GM12873 (cell line): ENCODE measurements around the gene DNAH11.

ENCODE experiments used
- CTCF ChIP-seq: IDR thresholded peaks from 2 replicates; pipeline ENCODE4 v1.5.1; 2012; ENCODE audit warnings: low read depth, mild to moderate bottlenecking, moderate library complexity, low read length, control low read depth; ENCODE audit not compliant: insufficient read depth; ENCODE audit errors: missing control alignments

The DNAH11 gene

GRCh38 chr7:21844742-21845141 lies 301.9 kb downstream of the DNAH11 start:
- TF ChIP-seq CTCF, result no peak

- no peak for TF ChIP-seq CTCF
Observed at GRCh38 chr7:21850531-21851285, 307.9 kb downstream of the DNAH11 start.

- no peak for TF ChIP-seq CTCF
Observed at GRCh38 chr7:21851559-21851967, 308.7 kb downstream of the DNAH11 start.

GRCh38 chr7:21866731-21867130 lies 323.9 kb downstream of the DNAH11 start:
- no peak for TF ChIP-seq CTCF

- TF ChIP-seq CTCF, result no peak
Observed at GRCh38 chr7:21867226-21867625, 324.4 kb downstream of the DNAH11 start.

GRCh38 chr7:21867816-21868575 lies 325.2 kb downstream of the DNAH11 start:
- TF ChIP-seq CTCF, result no peak

GRCh38 chr7:21868576-21868850 lies 325.7 kb downstream of the DNAH11 start:
- no peak for TF ChIP-seq CTCF
